ENCODE results near the gene ORM1. TPM values are rescaled to one million over a fixed set of nuclear protein-coding genes. Genes with fewer than 3 reads are reported as not detected.

Gene ORM1
- total and polyA plus RNA-seq, 2 donors (not counting 1 experiment from before 2014, with no cell fraction given) = not detected

DNA sequence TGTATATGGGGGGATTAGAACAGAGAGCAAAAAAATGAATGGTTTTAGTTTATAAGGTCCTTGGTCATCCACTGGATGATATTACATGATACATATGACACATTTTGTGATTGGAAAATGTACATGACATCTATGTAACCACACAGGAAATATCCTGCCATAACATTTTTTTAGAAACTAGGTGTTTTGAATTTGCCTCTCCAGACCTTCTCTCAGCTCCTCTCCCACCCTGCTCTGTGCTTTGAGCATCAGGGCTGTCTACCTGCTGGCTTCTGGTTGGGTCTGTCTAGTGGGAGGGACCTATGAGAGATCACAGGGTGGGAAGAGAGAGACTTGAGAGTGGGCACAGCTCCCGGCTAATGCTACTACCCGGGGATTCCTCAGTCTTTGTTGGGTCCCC, 40.5 kb downstream of the ORM1 start:
- no peaks in the 10 kb centered on the region for H3K27me3 ChIP-seq (ENCODE audit: control insufficient read depth, insufficient read depth, low read length)
- H3K79me2 ChIP-seq (ENCODE audit: control insufficient read depth, insufficient read depth, low read length) = no peaks in the 10 kb centered on the region
- no peak overlapping the region for H3K9ac ChIP-seq (ENCODE audit: insufficient read depth, low read length)
- H3K36me3 ChIP-seq (ENCODE audit: control insufficient read depth, insufficient read depth, low read length) = peaks cover 20% of the 10 kb centered on the region
- TF ChIP-seq EZH2 (IDR thresholded peaks at IDR 0.05; ENCODE audit: low read length, missing control alignments) = no peak
- TF ChIP-seq, protein P1, sequence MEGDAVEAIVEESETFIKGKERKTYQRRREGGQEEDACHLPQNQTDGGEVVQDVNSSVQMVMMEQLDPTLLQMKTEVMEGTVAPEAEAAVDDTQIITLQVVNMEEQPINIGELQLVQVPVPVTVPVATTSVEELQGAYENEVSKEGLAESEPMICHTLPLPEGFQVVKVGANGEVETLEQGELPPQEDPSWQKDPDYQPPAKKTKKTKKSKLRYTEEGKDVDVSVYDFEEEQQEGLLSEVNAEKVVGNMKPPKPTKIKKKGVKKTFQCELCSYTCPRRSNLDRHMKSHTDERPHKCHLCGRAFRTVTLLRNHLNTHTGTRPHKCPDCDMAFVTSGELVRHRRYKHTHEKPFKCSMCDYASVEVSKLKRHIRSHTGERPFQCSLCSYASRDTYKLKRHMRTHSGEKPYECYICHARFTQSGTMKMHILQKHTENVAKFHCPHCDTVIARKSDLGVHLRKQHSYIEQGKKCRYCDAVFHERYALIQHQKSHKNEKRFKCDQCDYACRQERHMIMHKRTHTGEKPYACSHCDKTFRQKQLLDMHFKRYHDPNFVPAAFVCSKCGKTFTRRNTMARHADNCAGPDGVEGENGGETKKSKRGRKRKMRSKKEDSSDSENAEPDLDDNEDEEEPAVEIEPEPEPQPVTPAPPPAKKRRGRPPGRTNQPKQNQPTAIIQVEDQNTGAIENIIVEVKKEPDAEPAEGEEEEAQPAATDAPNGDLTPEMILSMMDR (conservative IDR thresholded peaks at IDR 0.05 in 1 of 2, IDR thresholded peaks at IDR 0.05 in 1 of 2; ENCODE audit: low read depth in 1 of 2, low read length in 2 of 2) = no peak
- no peak for DNase-seq (ENCODE audit: low read depth in 2 of 2)
- no peak overlapping the region for H2AFZ ChIP-seq (ENCODE audit: low read length)
- peaks cover 10% of the 10 kb centered on the region for H3K4me1 ChIP-seq (ENCODE audit: control insufficient read depth, extremely low read depth, insufficient read depth, low read length)
- no peak overlapping the region for H3K4me3 ChIP-seq (replicated peaks in 1 of 4; ENCODE audit: control extremely low read depth in 1 of 4, insufficient read depth in 1 of 4, low read depth in 3 of 4, low read length in 4 of 4)
- H3K9me3 ChIP-seq (ENCODE audit: control insufficient read depth, insufficient read depth, low read depth, low read length) = no peaks in the 10 kb centered on the region
- no peak overlapping the region for H3K27ac ChIP-seq (ENCODE audit: insufficient read depth, low read length)
- no peak overlapping the region for H3K4me2 ChIP-seq (ENCODE audit: extremely low read depth, insufficient read depth, low read length)
- H4K20me1 ChIP-seq (ENCODE audit: control insufficient read depth, extremely low read depth, insufficient read depth, low read length) = no peaks in the 10 kb centered on the region

GRCh38 chr9:114364134-114365041, 41.5 kb downstream of the ORM1 start:
- Histone ChIP-seq H3K9ac (ENCODE audit: insufficient read depth, low read length) (no peak overlapping the region), H3K4me2 (ENCODE audit: extremely low read depth, insufficient read depth, low read length) (no peak overlapping the region), H4K20me1 (ENCODE audit: control insufficient read depth, extremely low read depth, insufficient read depth, low read length) (no peaks in the 10 kb centered on the region), H3K36me3 (ENCODE audit: control insufficient read depth, insufficient read depth, low read length) (peaks cover 20% of the 10 kb centered on the region), H3K27me3 (ENCODE audit: control insufficient read depth, insufficient read depth, low read length) (no peaks in the 10 kb centered on the region), H3K9me3 (ENCODE audit: control insufficient read depth, insufficient read depth, low read depth, low read length) (no peaks in the 10 kb centered on the region), H3K4me3 (replicated peaks in 1 of 4; ENCODE audit: control extremely low read depth in 1 of 4, insufficient read depth in 1 of 4, low read depth in 3 of 4, low read length in 4 of 4) (no peak overlapping the region), H3K4me1 (ENCODE audit: control insufficient read depth, extremely low read depth, insufficient read depth, low read length) (peaks cover 10% of the 10 kb centered on the region), H2AFZ (ENCODE audit: low read length) (no peak overlapping the region), H3K79me2 (ENCODE audit: control insufficient read depth, insufficient read depth, low read length) (no peaks in the 10 kb centered on the region), H3K27ac (ENCODE audit: insufficient read depth, low read length) (no peak overlapping the region)
- DNase-seq (ENCODE audit: low read depth in 2 of 2) = peak; percentile 88 to 91
- TF ChIP-seq, protein P1 (conservative IDR thresholded peaks at IDR 0.05 in 1 of 2, IDR thresholded peaks at IDR 0.05 in 1 of 2; ENCODE audit: low read depth in 1 of 2, low read length in 2 of 2) = no peak
- no peak for TF ChIP-seq EZH2 (IDR thresholded peaks at IDR 0.05; ENCODE audit: low read length, missing control alignments)

GRCh38 chr9:114365194-114365593, 42.3 kb downstream of the ORM1 start:
- Histone ChIP-seq H3K9ac (ENCODE audit: insufficient read depth, low read length) (no peak overlapping the region), H4K20me1 (ENCODE audit: control insufficient read depth, extremely low read depth, insufficient read depth, low read length) (no peaks in the 10 kb centered on the region), H3K27me3 (ENCODE audit: control insufficient read depth, insufficient read depth, low read length) (no peaks in the 10 kb centered on the region), H3K36me3 (ENCODE audit: control insufficient read depth, insufficient read depth, low read length) (peaks cover 15% of the 10 kb centered on the region), H2AFZ (ENCODE audit: low read length) (no peak overlapping the region), H3K79me2 (ENCODE audit: control insufficient read depth, insufficient read depth, low read length) (no peaks in the 10 kb centered on the region), H3K27ac (ENCODE audit: insufficient read depth, low read length) (no peak overlapping the region), H3K9me3 (ENCODE audit: control insufficient read depth, insufficient read depth, low read depth, low read length) (no peaks in the 10 kb centered on the region), H3K4me1 (ENCODE audit: control insufficient read depth, extremely low read depth, insufficient read depth, low read length) (peaks cover 10% of the 10 kb centered on the region), H3K4me3 (replicated peaks in 1 of 4; ENCODE audit: control extremely low read depth in 1 of 4, insufficient read depth in 1 of 4, low read depth in 3 of 4, low read length in 4 of 4) (no peak overlapping the region), H3K4me2 (ENCODE audit: extremely low read depth, insufficient read depth, low read length) (no peak overlapping the region)
- TF ChIP-seq, protein P1 (conservative IDR thresholded peaks at IDR 0.05 in 1 of 2, IDR thresholded peaks at IDR 0.05 in 1 of 2; ENCODE audit: low read depth in 1 of 2, low read length in 2 of 2) = no peak
- TF ChIP-seq EZH2 (IDR thresholded peaks at IDR 0.05; ENCODE audit: low read length, missing control alignments) = no peak
- no peak for DNase-seq (ENCODE audit: low read depth in 2 of 2)
